ENCODE results near the gene CENATAC.

- TF ChIP-seq, protein P1, sequence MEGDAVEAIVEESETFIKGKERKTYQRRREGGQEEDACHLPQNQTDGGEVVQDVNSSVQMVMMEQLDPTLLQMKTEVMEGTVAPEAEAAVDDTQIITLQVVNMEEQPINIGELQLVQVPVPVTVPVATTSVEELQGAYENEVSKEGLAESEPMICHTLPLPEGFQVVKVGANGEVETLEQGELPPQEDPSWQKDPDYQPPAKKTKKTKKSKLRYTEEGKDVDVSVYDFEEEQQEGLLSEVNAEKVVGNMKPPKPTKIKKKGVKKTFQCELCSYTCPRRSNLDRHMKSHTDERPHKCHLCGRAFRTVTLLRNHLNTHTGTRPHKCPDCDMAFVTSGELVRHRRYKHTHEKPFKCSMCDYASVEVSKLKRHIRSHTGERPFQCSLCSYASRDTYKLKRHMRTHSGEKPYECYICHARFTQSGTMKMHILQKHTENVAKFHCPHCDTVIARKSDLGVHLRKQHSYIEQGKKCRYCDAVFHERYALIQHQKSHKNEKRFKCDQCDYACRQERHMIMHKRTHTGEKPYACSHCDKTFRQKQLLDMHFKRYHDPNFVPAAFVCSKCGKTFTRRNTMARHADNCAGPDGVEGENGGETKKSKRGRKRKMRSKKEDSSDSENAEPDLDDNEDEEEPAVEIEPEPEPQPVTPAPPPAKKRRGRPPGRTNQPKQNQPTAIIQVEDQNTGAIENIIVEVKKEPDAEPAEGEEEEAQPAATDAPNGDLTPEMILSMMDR (IDR thresholded peaks at IDR 0.05; ENCODE audit: low read length): no peak
- no peak for TF ChIP-seq EZH2 (IDR thresholded peaks at IDR 0.05; ENCODE audit: borderline replicate concordance, low read length)
Observed at GRCh38 chr11:119049081-119049480, 51.1 kb downstream of the CENATAC start.
